Spleen (tissue), 11 donors: ENCODE measurements around the gene RINL. TPM values are rescaled to one million over a fixed set of nuclear protein-coding genes. Genes with fewer than 3 reads are reported as not detected.
A peak's percentile ranks its signal among the peaks of the same experiment; 100 is the strongest.
"Not testable (repeated sequence)": the region's sequence is repeated elsewhere in the genome, so short reads cannot be mapped to it uniquely, and the experiment has no call there.

Experiments
- DNase-seq: peaks from one replicate; pipeline ENCODE4 v3.0.0-alpha.2; 2020
- H3K27ac ChIP-seq, 8 donors: fragments of 200-600 bp; sonication (generic) in 7 of 8; 1 replicate in 4 of 8; 2 replicates in 4 of 8; pipeline versions ENCODE4 v1.5.0 to v1.8.0; 2016 to 2021; ENCODE audit warnings: inconsistent platforms in 4 of 8, mild to moderate bottlenecking in 4 of 8, moderate library complexity in 1 of 8
- H3K27me3 ChIP-seq, 7 donors: fragments of 200-600 bp; sonication (generic) in 6 of 7; replicated peaks in 1 of 7; 1 replicate in 4 of 7; 2 replicates in 3 of 7; pipeline versions ENCODE4 v1.5.0 to v1.8.0; 2016 to 2021; ENCODE audit warnings: inconsistent platforms in 3 of 7, mild to moderate bottlenecking in 1 of 7
- H3K36me3 ChIP-seq, 6 donors: fragments of 200-600 bp; sonication (generic) in 5 of 6; 1 replicate in 4 of 6; 2 replicates in 2 of 6; pipeline versions ENCODE4 v1.5.0 to v1.8.0; 2016 to 2021; ENCODE audit warnings: inconsistent platforms in 2 of 6
- H3K4me1 ChIP-seq, 6 donors: fragments of 200-600 bp; sonication (generic) in 5 of 6; 1 replicate in 3 of 6; 2 replicates in 3 of 6; pipeline versions ENCODE4 v1.5.0 to v1.8.0; 2016 to 2021; ENCODE audit warnings: inconsistent platforms in 3 of 6
- H3K4me3 ChIP-seq, 8 donors: fragments of 200-600 bp; sonication (generic) in 7 of 8; 1 replicate in 4 of 8; 2 replicates in 4 of 8; pipeline versions ENCODE4 v1.5.0 to v1.8.0; 2016 to 2021; ENCODE audit warnings: inconsistent platforms in 4 of 8, mild to moderate bottlenecking in 4 of 8, moderate library complexity in 2 of 8
- H3K9me3 ChIP-seq, 8 donors: fragments of 200-600 bp; sonication (generic) in 7 of 8; 1 replicate in 4 of 8; 2 replicates in 4 of 8; pipeline versions ENCODE4 v1.5.0 to v1.8.0; 2016 to 2021; ENCODE audit warnings: inconsistent platforms in 4 of 8
- POLR2A ChIP-seq, 3 donors: fragments of 450-650 bp; IDR thresholded peaks; one replicate each; pipeline ENCODE4 v1.5.1; 2017; ENCODE audit warnings: antibody characterized with exemption in 3 of 3, mild to moderate bottlenecking in 1 of 3
- POLR2AphosphoS5 ChIP-seq, 3 donors: sonication (generic); formaldehyde crosslinking; IDR thresholded peaks; one replicate each; pipeline ENCODE4 v1.5.1; 2017; ENCODE audit warnings: antibody characterized with exemption in 3 of 3
- WGBS, 5 donors: extraction: QIAGEN DNeasy Blood & Tissue Kit in 3 of 5; methylation state at CpG; one replicate each; pipeline versions ENCODE4 v1.1.5 to v1.1.7; 2013 to 2018; 5-methylcytosine and 5-hydroxymethylcytosine counted together
- intact Hi-C: fragments of 100-400 bp; cut with DNase I; formaldehyde crosslinking; loops from one replicate; pipeline ENCODE4 v1.15.0; 2023; ENCODE audit warnings: low total_unique reads
- polyA plus RNA-seq, 3 donors: library from polyadenylated mRNA; stranded (reverse); fragments of 200-250 nt; gene quantifications; one replicate each; pipeline ENCODE4 v1.2.1, GENCODE V29; 2013
- total RNA-seq, 7 donors: library from RNA; depleted of rRNA in 3 of 7; stranded (reverse); fragments of >200 nt in 3 of 7; fragmentation: NEBNext Ultra II Directional in 4 of 7; extraction: Animal tissue kit (Norgen Biotek cat#: 25700) in 4 of 7; gene quantifications; one replicate each; pipeline versions ENCODE4 v1.1.0 to v1.2.1, GENCODE V29; 2016 to 2021
- TF ChIP-seq, protein P1 (sequence below), 11 experiments: fragments of 200-600 bp in 7 of 11; fragments of 450-650 bp in 4 of 11; sonication (generic) in 4 of 11; IDR thresholded peaks in 8 of 11; conservative IDR thresholded peaks in 3 of 11; 1 replicate in 7 of 11; 2 replicates in 4 of 11; pipeline versions ENCODE4 v1.4.0 to v1.8.0; 2016 to 2021; ENCODE audit warnings: antibody characterized with exemption in 11 of 11, inconsistent platforms in 4 of 11, mild to moderate bottlenecking in 1 of 11
- donor health status: healthy with polysubstance abuse.
- donor health status: DM: no; HTN: no; CAD: no; lungs with moderate emphysema.
- donor health status: DM: no; HTN: no; CAD: no.
- donor health status: Bipolar disorder and iron deficiency.
- donor health status: healthy.
- donor health status: DM: no; HTN: no; CAD: no.
- donor health status: DM: yes; HTN: yes; CAD: no.

The RINL gene
- total and polyA plus RNA-seq, 10 donors: 14.5 to 42.5 (median 27.0) TPM

- no peaks in the 10 kb centered on the region for H3K27me3 ChIP-seq
- H3K27ac ChIP-seq: no peak overlapping the region
- intact Hi-C loops: no loop called here
- WGBS, 5 donors: 91 to 98% (median 95%) methylated on average over 6 of the region's 6 CpGs
- H3K4me3 ChIP-seq: no peak overlapping the region
- H3K36me3 ChIP-seq: peaks cover 5 to 77% (median 32%) of the 10 kb centered on the region in 6 donors
- TF ChIP-seq POLR2A (IDR thresholded peaks at IDR 0.05) (no peak), POLR2AphosphoS5 (IDR thresholded peaks at IDR 0.05) (no peak)
- TF ChIP-seq, protein P1, sequence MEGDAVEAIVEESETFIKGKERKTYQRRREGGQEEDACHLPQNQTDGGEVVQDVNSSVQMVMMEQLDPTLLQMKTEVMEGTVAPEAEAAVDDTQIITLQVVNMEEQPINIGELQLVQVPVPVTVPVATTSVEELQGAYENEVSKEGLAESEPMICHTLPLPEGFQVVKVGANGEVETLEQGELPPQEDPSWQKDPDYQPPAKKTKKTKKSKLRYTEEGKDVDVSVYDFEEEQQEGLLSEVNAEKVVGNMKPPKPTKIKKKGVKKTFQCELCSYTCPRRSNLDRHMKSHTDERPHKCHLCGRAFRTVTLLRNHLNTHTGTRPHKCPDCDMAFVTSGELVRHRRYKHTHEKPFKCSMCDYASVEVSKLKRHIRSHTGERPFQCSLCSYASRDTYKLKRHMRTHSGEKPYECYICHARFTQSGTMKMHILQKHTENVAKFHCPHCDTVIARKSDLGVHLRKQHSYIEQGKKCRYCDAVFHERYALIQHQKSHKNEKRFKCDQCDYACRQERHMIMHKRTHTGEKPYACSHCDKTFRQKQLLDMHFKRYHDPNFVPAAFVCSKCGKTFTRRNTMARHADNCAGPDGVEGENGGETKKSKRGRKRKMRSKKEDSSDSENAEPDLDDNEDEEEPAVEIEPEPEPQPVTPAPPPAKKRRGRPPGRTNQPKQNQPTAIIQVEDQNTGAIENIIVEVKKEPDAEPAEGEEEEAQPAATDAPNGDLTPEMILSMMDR (IDR thresholded peaks at IDR 0.05 in 8 of 11, conservative IDR thresholded peaks at IDR 0.05 in 3 of 11): no peak
- H3K4me1 ChIP-seq: peaks cover 0 to 55% (median 17%) of the 10 kb centered on the region in 6 donors
- no peaks in the 10 kb centered on the region for H3K9me3 ChIP-seq
- no peak for DNase-seq
These were observed 13.7 kb upstream of the RINL start for GRCh38 chr19:38891771-38892170.

DNA sequence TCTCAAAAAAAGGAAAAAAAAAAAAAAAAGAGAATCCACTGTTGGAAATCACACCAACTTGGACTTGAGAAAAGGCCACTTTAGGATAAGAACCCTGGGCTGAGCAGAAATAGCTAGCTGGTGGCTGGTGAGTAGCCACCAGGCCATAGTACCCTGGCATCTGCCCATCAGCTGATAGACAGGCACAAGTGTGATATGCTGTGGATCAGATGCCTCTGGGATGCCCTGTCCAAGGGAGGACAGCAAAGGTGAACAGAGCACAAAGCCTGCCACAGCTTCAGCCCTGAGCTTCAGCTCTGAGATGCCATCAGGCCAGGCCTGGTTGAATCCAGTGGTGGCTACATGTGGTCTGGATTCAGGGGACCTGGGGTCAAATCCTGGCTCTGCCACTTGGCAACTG lies 12.6 kb upstream of the RINL start:
- Histone ChIP-seq H3K27me3 (no peaks in the 10 kb centered on the region), H3K4me1 (peaks cover 0 to 44% (median 17%) of the 10 kb centered on the region in 6 donors), H3K4me3 (no peak overlapping the region), H3K36me3 (peaks cover 5 to 84% (median 32%) of the 10 kb centered on the region in 6 donors), H3K9me3 (no peaks in the 10 kb centered on the region), H3K27ac (no peak overlapping the region)
- TF ChIP-seq, protein P1 (IDR thresholded peaks at IDR 0.05 in 8 of 11, conservative IDR thresholded peaks at IDR 0.05 in 3 of 11): no peak
- no peak for TF ChIP-seq POLR2A (IDR thresholded peaks at IDR 0.05)
- no peak for TF ChIP-seq POLR2AphosphoS5 (IDR thresholded peaks at IDR 0.05)
- intact Hi-C loops: no loop called here
- no peak for DNase-seq

DNA sequence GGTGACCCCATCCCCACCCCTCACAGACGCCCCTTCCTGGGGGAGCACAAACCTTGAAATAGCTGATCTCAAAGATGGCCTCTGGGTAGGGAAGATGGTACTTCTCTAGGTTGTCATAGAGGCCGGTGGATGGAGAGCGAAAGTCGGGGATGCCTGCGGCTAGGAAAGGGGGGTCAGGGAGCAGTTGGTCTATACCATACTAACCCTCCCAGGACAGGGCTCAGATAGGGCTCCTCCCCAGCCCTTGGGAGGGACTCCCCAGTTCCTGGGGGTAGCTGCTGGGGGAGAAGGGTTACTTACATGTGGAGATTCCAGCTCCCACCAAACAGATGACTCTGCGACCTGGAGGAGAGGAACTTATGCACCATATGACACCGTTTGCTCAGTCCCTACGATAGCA lies 11.7 kb upstream of the RINL start:
- no peak for TF ChIP-seq POLR2A (IDR thresholded peaks at IDR 0.05)
- no peak for TF ChIP-seq POLR2AphosphoS5 (IDR thresholded peaks at IDR 0.05)
- TF ChIP-seq, protein P1 (IDR thresholded peaks at IDR 0.05 in 8 of 11, conservative IDR thresholded peaks at IDR 0.05 in 3 of 11): no peak
- intact Hi-C loops: no loop called here
- no peak overlapping the region for H3K27ac ChIP-seq
- no peaks in the 10 kb centered on the region for H3K27me3 ChIP-seq
- peaks cover 0 to 36% (median 17%) of the 10 kb centered on the region in 6 donors for H3K4me1 ChIP-seq
- H3K9me3 ChIP-seq: no peaks in the 10 kb centered on the region
- no peak for DNase-seq
- 91 to 95% (median 92%) methylated on average over 8 of the region's 8 CpGs for WGBS, 5 donors
- H3K36me3 ChIP-seq: peaks cover 5 to 84% (median 32%) of the 10 kb centered on the region in 6 donors
- H3K4me3 ChIP-seq: no peak overlapping the region

- H3K4me3 ChIP-seq: no peak overlapping the region
- 91 to 99% (median 96%) methylated on average over 14 to 17 of the region's 17 CpGs for WGBS, 5 donors
- intact Hi-C loops: no loop called here
- peaks cover 5 to 83% (median 34%) of the 10 kb centered on the region in 6 donors for H3K36me3 ChIP-seq
- H3K27ac ChIP-seq: no peak overlapping the region
- H3K9me3 ChIP-seq: no peaks in the 10 kb centered on the region
- H3K27me3 ChIP-seq: no peaks in the 10 kb centered on the region
- peaks cover 0 to 27% (median 12%) of the 10 kb centered on the region in 6 donors for H3K4me1 ChIP-seq
- TF ChIP-seq POLR2AphosphoS5 (IDR thresholded peaks at IDR 0.05) (peak in 1 of 3 donors; percentile 54), POLR2A (IDR thresholded peaks at IDR 0.05) (no peak)
- no peak for DNase-seq
These were observed 10.8 kb upstream of the RINL start for GRCh38 chr19:38888876-38889275.

DNA sequence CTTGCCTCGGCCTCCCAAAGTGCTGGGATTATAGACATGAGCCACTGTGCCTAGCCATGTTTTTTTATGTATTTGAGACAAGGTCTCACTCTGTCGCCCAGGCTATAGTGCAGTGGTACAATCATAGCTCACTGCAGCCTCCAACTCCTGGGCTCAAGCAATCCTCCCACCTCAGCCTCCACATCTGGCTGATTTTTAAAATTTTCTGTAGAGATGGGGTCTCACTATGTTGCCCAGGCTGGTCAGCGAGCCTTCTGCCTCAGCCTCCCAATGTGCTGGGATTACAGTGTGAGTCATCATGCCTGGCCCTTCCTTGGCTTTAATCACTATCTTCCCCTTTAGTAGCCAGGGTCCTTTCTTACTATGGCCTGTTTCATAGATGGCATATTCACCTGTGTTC lies 6.6 kb upstream of the RINL start:
- intact Hi-C loops, H3K27ac ChIP-seq, H3K27me3 ChIP-seq, DNase-seq, H3K9me3 ChIP-seq, H3K4me3 ChIP-seq: not testable (repeated sequence)
- WGBS, 5 donors: 94 to 98% (median 96%) methylated on average over 3 of the region's 3 CpGs
- peaks cover 0 to 22% (median 3%) of the 10 kb centered on the region in 6 donors for H3K4me1 ChIP-seq
- H3K36me3 ChIP-seq: peaks cover 5 to 83% (median 41%) of the 10 kb centered on the region in 6 donors
